HCT116 (cell line): ENCODE data around the gene MMP23B.

ENCODE experiments used
- EZH2 ChIP-seq: fragments of 200-600 bp; sonication (generic); IDR thresholded peaks from 2 replicates; pipeline ENCODE4 v1.6.1; 2017; ENCODE audit warnings: antibody characterized with exemption, mixed run types
- EZH2phosphoT487 ChIP-seq: fragments of 200-600 bp; IDR thresholded peaks from 2 replicates; pipeline ENCODE4 v1.6.1; 2018; ENCODE audit warnings: antibody characterized with exemption, borderline replicate concordance
- FOSL1 ChIP-seq: IDR thresholded peaks from 2 replicates; pipeline ENCODE4 v1.6.1; 2012; ENCODE audit warnings: low read depth
- MAX ChIP-seq: IDR thresholded peaks from 2 replicates; pipeline ENCODE4 v1.6.1; 2012
- POLR2A ChIP-seq: IDR thresholded peaks from 2 replicates; pipeline ENCODE4 v1.7.0; 2011; ENCODE audit warnings: borderline replicate concordance; ENCODE audit not compliant: insufficient read depth, insufficient read length; ENCODE audit errors: extremely low read depth
- POLR2AphosphoS5 ChIP-seq: IDR thresholded peaks from 2 replicates; pipeline ENCODE4 v1.6.1; 2011; ENCODE audit warnings: mild to moderate bottlenecking, low read depth, low read length, moderate library complexity
- REST ChIP-seq: IDR thresholded peaks from 2 replicates; pipeline ENCODE4 v1.6.1; 2012; ENCODE audit warnings: low read depth
- ZNF274 ChIP-seq: fragments of 200-500 bp; sonication (Bioruptor generic); IDR thresholded peaks from 2 replicates; pipeline ENCODE4 v1.6.1; 2014; ENCODE audit warnings: mild to moderate bottlenecking, low read depth, low read length, inconsistent platforms
- TF ChIP-seq, protein P1 (sequence below), 3 experiments: fragments of 200-600 bp in 1 of 3; sonication (generic) in 1 of 3; IDR thresholded peaks in 2 of 3; conservative IDR thresholded peaks in 1 of 3; 2 replicates each; pipeline ENCODE4 v1.5.1; 2012 to 2017; ENCODE audit warnings: low read depth in 2 of 3, low read length in 2 of 3, antibody characterized with exemption in 1 of 3, borderline replicate concordance in 1 of 3, control low read depth in 1 of 3, mild to moderate bottlenecking in 1 of 3, mixed read lengths in 1 of 3, mixed run types in 1 of 3, moderate library complexity in 1 of 3; ENCODE audit not compliant: insufficient read depth in 1 of 3

DNA sequence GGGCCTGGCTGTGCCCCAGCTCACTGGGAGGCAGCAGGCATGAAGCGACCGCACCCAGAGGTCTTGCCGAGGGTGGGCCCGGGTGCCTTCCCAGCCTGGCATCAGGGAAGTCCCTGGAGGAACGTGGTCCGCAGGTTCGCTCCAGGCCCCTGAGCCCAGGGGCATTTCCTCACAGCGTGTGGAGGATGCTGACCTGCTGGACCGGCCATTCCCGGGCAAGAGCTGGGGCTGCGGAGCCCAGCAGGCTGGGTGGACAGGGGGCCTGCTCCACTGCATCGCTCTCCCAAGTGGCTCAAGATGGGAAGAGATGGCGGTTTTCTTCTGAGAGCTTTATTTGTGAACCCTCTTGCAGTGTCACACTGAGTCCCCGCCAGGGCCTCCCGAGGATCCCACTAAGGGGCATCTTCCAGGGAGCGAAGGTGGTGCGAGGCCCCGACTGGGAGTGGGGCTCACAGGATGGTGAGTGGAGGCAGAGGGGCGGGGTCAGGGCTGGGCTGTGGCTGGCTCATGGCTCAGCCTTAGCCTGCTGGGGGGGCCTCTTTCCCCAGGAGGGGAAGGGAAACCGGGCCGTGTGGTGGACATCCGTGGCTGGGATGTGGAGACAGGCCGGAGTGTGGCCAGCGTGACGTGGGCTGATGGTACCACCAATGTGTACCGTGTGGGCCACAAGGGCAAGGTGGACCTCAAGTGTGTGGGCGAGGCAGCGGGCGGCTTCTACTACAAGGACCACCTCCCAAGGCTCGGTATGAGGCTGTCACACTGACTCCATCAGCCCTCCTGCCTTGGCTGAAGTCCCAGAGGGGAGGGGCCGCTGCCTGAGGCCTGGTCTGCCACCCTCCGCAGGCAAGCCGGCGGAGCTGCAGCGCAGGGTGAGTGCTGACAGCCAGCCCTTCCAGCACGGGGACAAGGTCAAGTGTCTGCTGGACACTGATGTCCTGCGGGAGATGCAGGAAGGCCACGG, 7.2 kb upstream of the MMP23B start:
- no peak for TF ChIP-seq FOSL1
- no peak for TF ChIP-seq POLR2A
- TF ChIP-seq, protein P1, sequence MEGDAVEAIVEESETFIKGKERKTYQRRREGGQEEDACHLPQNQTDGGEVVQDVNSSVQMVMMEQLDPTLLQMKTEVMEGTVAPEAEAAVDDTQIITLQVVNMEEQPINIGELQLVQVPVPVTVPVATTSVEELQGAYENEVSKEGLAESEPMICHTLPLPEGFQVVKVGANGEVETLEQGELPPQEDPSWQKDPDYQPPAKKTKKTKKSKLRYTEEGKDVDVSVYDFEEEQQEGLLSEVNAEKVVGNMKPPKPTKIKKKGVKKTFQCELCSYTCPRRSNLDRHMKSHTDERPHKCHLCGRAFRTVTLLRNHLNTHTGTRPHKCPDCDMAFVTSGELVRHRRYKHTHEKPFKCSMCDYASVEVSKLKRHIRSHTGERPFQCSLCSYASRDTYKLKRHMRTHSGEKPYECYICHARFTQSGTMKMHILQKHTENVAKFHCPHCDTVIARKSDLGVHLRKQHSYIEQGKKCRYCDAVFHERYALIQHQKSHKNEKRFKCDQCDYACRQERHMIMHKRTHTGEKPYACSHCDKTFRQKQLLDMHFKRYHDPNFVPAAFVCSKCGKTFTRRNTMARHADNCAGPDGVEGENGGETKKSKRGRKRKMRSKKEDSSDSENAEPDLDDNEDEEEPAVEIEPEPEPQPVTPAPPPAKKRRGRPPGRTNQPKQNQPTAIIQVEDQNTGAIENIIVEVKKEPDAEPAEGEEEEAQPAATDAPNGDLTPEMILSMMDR (IDR thresholded peaks at IDR 0.05 in 2 of 3, conservative IDR thresholded peaks at IDR 0.05 in 1 of 3; ENCODE audit: borderline replicate concordance in 1 of 3, insufficient read depth in 1 of 3, low read depth in 2 of 3, low read length in 2 of 3): no peak
- no peak for TF ChIP-seq EZH2
- no peak for TF ChIP-seq MAX
- no peak for TF ChIP-seq EZH2phosphoT487
- no peak for TF ChIP-seq ZNF274
- TF ChIP-seq POLR2AphosphoS5: no peak
- no peak for TF ChIP-seq REST
